ENCODE measurements around the gene ABTB2.
"Not testable (repeated sequence)": the region's sequence is repeated elsewhere in the genome, so short reads cannot be mapped to it uniquely, and the experiment has no call there.

Gene ABTB2

GRCh38 chr11:34262531-34263081, 95.2 kb downstream of the ABTB2 start:
- DNase-seq (ENCODE audit: low spot score in 2 of 2) (no peak), ATAC-seq (no peak)
- Mint-ChIP-seq H3K9me3 (no peaks in the 10 kb centered on the region), H3K27ac (no peak overlapping the region), H3K4me1 (peaks cover 5% of the 10 kb centered on the region), H3K4me3 (no peak overlapping the region), H3K36me3 (no peaks in the 10 kb centered on the region)

- no peaks in the 10 kb centered on the region for H3K36me3 Mint-ChIP-seq
- H3K4me3 Mint-ChIP-seq: no peak overlapping the region
- H3K4me1 Mint-ChIP-seq: peaks cover 5% of the 10 kb centered on the region
- DNase-seq (ENCODE audit: low spot score in 2 of 2): no peak
- no peaks in the 10 kb centered on the region for H3K9me3 Mint-ChIP-seq
- no peak for ATAC-seq
- peak overlapping the region; percentile 14 for H3K27ac Mint-ChIP-seq
Measured at GRCh38 chr11:34261820-34262219, 96.0 kb downstream of the ABTB2 start.

- Mint-ChIP-seq H3K27ac (peak overlapping the region; percentile 14), H3K36me3 (no peaks in the 10 kb centered on the region), H3K9me3 (no peaks in the 10 kb centered on the region), H3K4me3 (no peak overlapping the region), H3K4me1 (no peaks in the 10 kb centered on the region)
- no peak for ATAC-seq
- no peak for DNase-seq (ENCODE audit: low spot score in 2 of 2)
Measured at GRCh38 chr11:34261095-34261494, 96.7 kb downstream of the ABTB2 start.

- no peaks in the 10 kb centered on the region for H3K4me1 Mint-ChIP-seq
- no peak for DNase-seq (ENCODE audit: low spot score in 2 of 2)
- ATAC-seq: no peak
- no peaks in the 10 kb centered on the region for H3K36me3 Mint-ChIP-seq
- no peaks in the 10 kb centered on the region for H3K9me3 Mint-ChIP-seq
- H3K27ac Mint-ChIP-seq: no peak overlapping the region
- no peak overlapping the region for H3K4me3 Mint-ChIP-seq
Measured at GRCh38 chr11:34260072-34260575, 97.7 kb downstream of the ABTB2 start.

- Mint-ChIP-seq H3K4me3 (no peak overlapping the region), H3K4me1 (no peaks in the 10 kb centered on the region), H3K36me3 (no peaks in the 10 kb centered on the region), H3K27ac (no peak overlapping the region), H3K9me3 (no peaks in the 10 kb centered on the region)
- DNase-seq (ENCODE audit: low spot score in 2 of 2) (no peak), ATAC-seq (no peak)
Measured at GRCh38 chr11:34259087-34259486, 98.7 kb downstream of the ABTB2 start.

GRCh38 chr11:34256626-34257025, 101.2 kb downstream of the ABTB2 start:
- H3K27ac Mint-ChIP-seq: no peak overlapping the region
- no peaks in the 10 kb centered on the region for H3K36me3 Mint-ChIP-seq
- peaks cover 13% of the 10 kb centered on the region for H3K4me1 Mint-ChIP-seq
- no peak for DNase-seq (ENCODE audit: low spot score in 2 of 2)
- no peak for ATAC-seq
- H3K9me3 Mint-ChIP-seq: no peaks in the 10 kb centered on the region
- H3K4me3 Mint-ChIP-seq: no peak overlapping the region

- H3K36me3 Mint-ChIP-seq: no peaks in the 10 kb centered on the region
- ATAC-seq (no peak), DNase-seq (ENCODE audit: low spot score in 2 of 2) (no peak)
- H3K9me3 Mint-ChIP-seq: no peaks in the 10 kb centered on the region
- no peak overlapping the region for H3K4me3 Mint-ChIP-seq
- no peak overlapping the region for H3K27ac Mint-ChIP-seq
- peaks cover 18% of the 10 kb centered on the region for H3K4me1 Mint-ChIP-seq
Measured at GRCh38 chr11:34256150-34256549, 101.7 kb downstream of the ABTB2 start.

GRCh38 chr11:34255101-34255500, 102.7 kb downstream of the ABTB2 start:
- ATAC-seq (no peak), DNase-seq (ENCODE audit: low spot score in 2 of 2) (no peak)
- Mint-ChIP-seq H3K9me3 (no peaks in the 10 kb centered on the region), H3K4me1 (peaks cover 29% of the 10 kb centered on the region), H3K27ac (no peak overlapping the region), H3K4me3 (no peak overlapping the region), H3K36me3 (no peaks in the 10 kb centered on the region)

GRCh38 chr11:34254011-34254410, 103.8 kb downstream of the ABTB2 start:
- H3K4me1 Mint-ChIP-seq: peaks cover 39% of the 10 kb centered on the region
- no peak overlapping the region for H3K27ac Mint-ChIP-seq
- no peak for ATAC-seq
- H3K9me3 Mint-ChIP-seq: no peaks in the 10 kb centered on the region
- no peak for DNase-seq (ENCODE audit: low spot score in 2 of 2)
- no peak overlapping the region for H3K4me3 Mint-ChIP-seq
- H3K36me3 Mint-ChIP-seq: no peaks in the 10 kb centered on the region

GRCh38 chr11:34252651-34253050, 105.2 kb downstream of the ABTB2 start:
- Mint-ChIP-seq H3K4me1 (peaks cover 53% of the 10 kb centered on the region), H3K4me3 (no peak overlapping the region), H3K36me3 (no peaks in the 10 kb centered on the region), H3K27ac (peak overlapping the region; percentile 70), H3K9me3 (no peaks in the 10 kb centered on the region)
- no peak for ATAC-seq
- DNase-seq (ENCODE audit: low spot score in 2 of 2): no peak

GRCh38 chr11:34252015-34252414, 105.8 kb downstream of the ABTB2 start:
- Mint-ChIP-seq H3K27ac (no peak overlapping the region), H3K4me3 (no peak overlapping the region), H3K9me3 (no peaks in the 10 kb centered on the region), H3K4me1 (peaks cover 59% of the 10 kb centered on the region), H3K36me3 (no peaks in the 10 kb centered on the region)
- ATAC-seq (no peak), DNase-seq (ENCODE audit: low spot score in 2 of 2) (no peak)

- no peak for DNase-seq (ENCODE audit: low spot score in 2 of 2)
- Mint-ChIP-seq H3K27ac (no peak overlapping the region), H3K4me3 (peak overlapping the region; percentile 41), H3K9me3 (no peaks in the 10 kb centered on the region), H3K36me3 (no peaks in the 10 kb centered on the region), H3K4me1 (peaks cover 60% of the 10 kb centered on the region)
- ATAC-seq: no peak
Measured at GRCh38 chr11:34251589-34251980, 106.2 kb downstream of the ABTB2 start.

- peak; percentile 31 to 70 for DNase-seq (ENCODE audit: low spot score in 2 of 2)
Measured at GRCh38 chr11:34250732-34251588, 106.8 kb downstream of the ABTB2 start.

GRCh38 chr11:34250211-34250610, 107.6 kb downstream of the ABTB2 start:
- H3K4me1 Mint-ChIP-seq: peaks cover 71% of the 10 kb centered on the region
- no peak overlapping the region for H3K4me3 Mint-ChIP-seq
- no peaks in the 10 kb centered on the region for H3K9me3 Mint-ChIP-seq
- no peaks in the 10 kb centered on the region for H3K36me3 Mint-ChIP-seq
- no peak for ATAC-seq
- no peak for DNase-seq (ENCODE audit: low spot score in 2 of 2)
- H3K27ac Mint-ChIP-seq: no peak overlapping the region

More at GRCh38 chr11:34250732-34251588, 106.8 kb downstream of the ABTB2 start:
- H3K4me3 Mint-ChIP-seq: peak overlapping the region; percentile 41
- ATAC-seq: peak; percentile 99
- no peak overlapping the region for H3K27ac Mint-ChIP-seq
- no peaks in the 10 kb centered on the region for H3K9me3 Mint-ChIP-seq
- H3K36me3 Mint-ChIP-seq: no peaks in the 10 kb centered on the region
- H3K4me1 Mint-ChIP-seq: peaks cover 63% of the 10 kb centered on the region

- no peak overlapping the region for H3K27ac Mint-ChIP-seq
- H3K4me3 Mint-ChIP-seq: no peak overlapping the region
- ATAC-seq (no peak), DNase-seq (ENCODE audit: low spot score in 2 of 2) (no peak)
- no peaks in the 10 kb centered on the region for H3K36me3 Mint-ChIP-seq
- no peaks in the 10 kb centered on the region for H3K9me3 Mint-ChIP-seq
- H3K4me1 Mint-ChIP-seq: peaks cover 78% of the 10 kb centered on the region
Measured at GRCh38 chr11:34249439-34249838, 108.4 kb downstream of the ABTB2 start.

GRCh38 chr11:34246511-34246910, 111.3 kb downstream of the ABTB2 start:
- H3K27ac Mint-ChIP-seq; H3K36me3 Mint-ChIP-seq; ATAC-seq; DNase-seq (ENCODE audit: low spot score in 2 of 2); H3K9me3 Mint-ChIP-seq; H3K4me3 Mint-ChIP-seq: not testable (repeated sequence)
- H3K4me1 Mint-ChIP-seq: peaks cover 92% of the 10 kb centered on the region
